D341Med (cell line): ENCODE results near the gene TEDDM1.
A peak's percentile ranks its signal among the peaks of the same experiment; 100 is the strongest.
"Not testable (repeated sequence)": the region's sequence is repeated elsewhere in the genome, so short reads cannot be mapped to it uniquely, and the experiment has no call there.

Experiments
- DNase-seq: peaks from one replicate; pipeline ENCODE4 v3.0.0; 2012; ENCODE audit warnings: low spot score

Gene TEDDM1

GRCh38 chr1:182400567-182400966 is at the start of gene TEDDM1:
TEDDM1 (minus strand) TSS chr1:182400667; CDS start chr1:182400485, 182 bp downstream.
- no peak for DNase-seq

- no peak for DNase-seq
Observed at GRCh38 chr1:182450087-182450486, 49.6 kb upstream of the TEDDM1 start, which contains the start of gene RGSL1. RGSL1 (plus strand) TSS chr1:182450146; CDS start chr1:182450166, 20 bp downstream.

- DNase-seq = no peak
Observed at GRCh38 chr1:182447660-182448059, 47.2 kb upstream of the TEDDM1 start.

GRCh38 chr1:182447124-182447523 is 46.7 kb upstream of the TEDDM1 start:
- not testable (repeated sequence) for DNase-seq

- DNase-seq = peak; percentile 69
Observed at GRCh38 chr1:182446033-182446669, 45.7 kb upstream of the TEDDM1 start.

GRCh38 chr1:182444497-182444896 is 44.0 kb upstream of the TEDDM1 start:
- DNase-seq = no peak

- no peak for DNase-seq
Observed at GRCh38 chr1:182442333-182442732, 41.9 kb upstream of the TEDDM1 start.

- DNase-seq = no peak
Observed at GRCh38 chr1:182441719-182442118, 41.3 kb upstream of the TEDDM1 start.

GRCh38 chr1:182438326-182438725 is 37.9 kb upstream of the TEDDM1 start:
- DNase-seq = no peak

- no peak for DNase-seq
Observed at GRCh38 chr1:182433580-182433979, 33.1 kb upstream of the TEDDM1 start.

GRCh38 chr1:182431278-182431677 is 30.8 kb upstream of the TEDDM1 start:
- no peak for DNase-seq

GRCh38 chr1:182430263-182431068 is 30.0 kb upstream of the TEDDM1 start:
- DNase-seq = no peak

- no peak for DNase-seq
Observed at GRCh38 chr1:182428043-182428442, 27.6 kb upstream of the TEDDM1 start.

GRCh38 chr1:182426442-182427430 is 26.3 kb upstream of the TEDDM1 start:
- DNase-seq = no peak

- DNase-seq = no peak
Observed at GRCh38 chr1:182415789-182416188, 15.3 kb upstream of the TEDDM1 start.

- DNase-seq = no peak
Observed at GRCh38 chr1:182413969-182414368, 13.5 kb upstream of the TEDDM1 start.

GRCh38 chr1:182413486-182413885 is 13.0 kb upstream of the TEDDM1 start:
- DNase-seq = no peak

GRCh38 chr1:182410620-182411273 is 10.3 kb upstream of the TEDDM1 start:
- DNase-seq = no peak

GRCh38 chr1:182410138-182410537 is 9.7 kb upstream of the TEDDM1 start:
- no peak for DNase-seq

- DNase-seq = no peak
Observed at GRCh38 chr1:182408435-182409075, 8.1 kb upstream of the TEDDM1 start.

GRCh38 chr1:182407724-182408123 is 7.3 kb upstream of the TEDDM1 start:
- DNase-seq = no peak
